NCI-H187 (cell line): Measurements from ENCODE around the gene TAMALIN.
"Not testable (repeated sequence)": the region's sequence is repeated elsewhere in the genome, so short reads cannot be mapped to it uniquely, and the experiment has no call there.

ENCODE experiments used
- DNase-seq, 2 experiments: peaks; one replicate each; lab custom pipeline; 2025; lab: John Stamatoyannopoulos, UW

TAMALIN gene

DNA sequence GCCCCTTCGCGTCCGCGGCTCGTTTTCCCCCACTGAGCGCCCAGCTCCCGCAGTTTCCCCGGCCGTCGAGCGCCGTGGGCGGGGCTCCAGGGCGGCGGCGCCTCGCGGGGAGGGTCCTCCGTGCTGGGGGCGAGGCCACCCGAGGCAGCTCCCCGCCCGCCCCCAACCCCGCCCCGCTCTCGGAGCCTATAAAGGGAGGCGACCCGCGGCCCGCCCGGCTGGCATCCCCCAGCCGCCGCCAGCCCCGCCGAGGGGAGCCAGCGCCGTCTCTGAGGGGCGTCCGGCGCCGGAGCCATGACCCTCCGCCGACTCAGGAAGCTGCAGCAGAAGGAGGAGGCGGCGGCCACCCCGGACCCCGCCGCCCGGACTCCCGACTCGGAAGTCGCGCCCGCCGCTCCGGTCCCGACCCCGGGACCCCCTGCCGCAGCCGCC is at the start of gene TAMALIN:
Gene TAMALIN (plus strand): TSS at position 221 of the 432 bp plus-strand sequence. CDS start 74 bp downstream, at position 295.
- DNase-seq, result peak in 1 of 2 experiments; percentile 18

DNA sequence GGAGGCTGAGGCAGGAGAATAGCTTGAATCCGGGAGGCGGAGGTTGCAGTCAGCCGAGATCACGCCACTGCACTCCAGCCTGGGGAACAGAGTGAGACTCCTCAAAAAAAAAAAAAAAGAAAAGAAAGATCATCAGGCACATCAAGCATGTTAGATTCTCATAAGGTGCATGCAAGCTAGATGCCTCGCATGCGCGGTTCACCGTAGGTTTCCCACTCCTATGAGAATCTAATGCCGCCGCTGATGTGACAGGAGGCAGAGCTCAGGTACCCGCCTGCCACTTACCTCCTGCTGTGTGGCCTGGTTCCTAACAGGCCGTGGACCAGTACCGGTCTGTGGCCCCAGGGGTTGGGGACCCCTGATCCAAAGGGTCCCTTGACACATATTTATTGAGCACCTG is 48.2 kb upstream of the TAMALIN start:
- no peak for DNase-seq

- DNase-seq, result no peak
Measured at GRCh38 chr12:51959211-51959610, 47.5 kb upstream of the TAMALIN start.

DNA sequence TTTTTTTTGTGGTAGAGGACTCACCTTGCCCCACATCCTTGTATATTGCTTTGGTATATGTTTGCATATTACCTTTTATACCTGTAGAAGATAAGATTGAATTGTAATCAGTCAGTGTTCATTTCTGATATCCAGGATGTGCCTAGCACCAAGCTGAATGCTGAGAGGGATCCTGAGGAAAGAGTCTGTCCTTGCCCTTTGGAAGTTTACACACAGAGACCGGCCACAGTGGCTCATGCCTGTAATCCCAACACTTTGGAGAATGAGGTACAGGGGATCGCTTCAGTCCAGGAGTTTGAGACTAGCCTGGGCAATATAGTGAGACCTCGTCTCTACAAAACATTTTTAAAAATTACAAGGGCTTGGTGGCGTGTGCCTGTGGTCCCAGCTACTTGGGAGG is 46.8 kb upstream of the TAMALIN start:
- no peak for DNase-seq

GRCh38 chr12:51960488-51960887 is 46.3 kb upstream of the TAMALIN start:
- no peak for DNase-seq

DNA sequence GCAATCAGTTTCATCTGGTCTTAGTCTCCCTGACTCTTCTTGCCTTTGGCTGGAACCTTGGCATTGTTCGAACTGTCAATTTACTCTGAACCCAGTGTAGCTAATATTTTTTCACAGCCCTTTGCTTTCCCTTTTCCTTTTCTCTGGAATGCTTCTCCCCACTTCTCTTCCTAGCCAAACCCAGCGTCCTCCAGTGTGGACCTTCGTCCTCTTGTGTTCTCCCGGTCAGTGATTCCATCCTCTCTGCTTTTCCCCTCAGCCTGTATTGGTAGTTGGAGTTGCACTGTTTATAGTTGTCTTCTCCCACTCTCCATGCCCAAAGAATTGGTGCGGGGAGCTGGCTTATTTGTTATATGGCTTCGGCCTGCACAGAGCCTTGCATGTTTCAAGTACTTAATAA is 45.9 kb upstream of the TAMALIN start:
- no peak for DNase-seq

DNA sequence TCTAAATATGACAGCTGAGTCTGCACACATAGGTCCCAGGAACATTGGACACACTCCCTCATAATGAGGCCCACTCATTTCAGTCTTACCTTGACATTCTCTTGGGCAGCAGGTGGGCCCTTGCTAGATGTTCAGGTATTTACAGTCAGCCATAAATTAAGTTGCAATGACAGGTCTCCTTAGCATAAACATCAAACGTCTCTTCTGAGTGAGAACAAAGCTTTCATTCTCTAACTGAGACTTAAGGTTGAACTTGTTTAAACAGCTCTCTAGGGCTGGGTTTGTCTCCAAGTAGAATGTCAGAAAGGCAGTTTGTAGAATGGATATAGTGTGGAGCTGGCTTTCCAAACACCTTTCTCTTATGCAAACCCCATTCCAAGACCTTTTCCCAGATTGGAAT is 44.9 kb upstream of the TAMALIN start:
- DNase-seq, result no peak

DNA sequence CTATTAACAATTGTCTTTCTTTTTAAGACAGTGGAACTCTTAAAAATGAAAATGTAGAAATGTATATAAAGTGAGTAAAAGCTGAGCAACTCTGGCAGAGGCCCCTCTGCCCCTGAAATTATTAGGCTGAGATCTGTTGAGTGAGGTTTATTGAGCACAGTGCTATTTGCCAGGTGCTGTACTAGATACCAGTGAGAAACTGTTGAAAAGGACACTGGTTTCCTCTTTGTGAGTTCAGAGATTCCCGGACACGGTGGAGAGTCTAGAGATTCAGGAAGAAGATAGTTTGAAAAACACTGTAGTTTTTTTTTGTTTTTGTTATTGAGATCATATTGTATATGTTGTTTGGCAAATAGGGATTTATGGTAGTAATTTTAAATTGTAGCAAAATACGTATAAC is 44.0 kb upstream of the TAMALIN start:
- DNase-seq, result no peak

- DNase-seq, result no peak
Measured at GRCh38 chr12:51963477-51963876, 43.3 kb upstream of the TAMALIN start.

GRCh38 chr12:51969643-51970042 is 37.1 kb upstream of the TAMALIN start:
- no peak for DNase-seq

DNA sequence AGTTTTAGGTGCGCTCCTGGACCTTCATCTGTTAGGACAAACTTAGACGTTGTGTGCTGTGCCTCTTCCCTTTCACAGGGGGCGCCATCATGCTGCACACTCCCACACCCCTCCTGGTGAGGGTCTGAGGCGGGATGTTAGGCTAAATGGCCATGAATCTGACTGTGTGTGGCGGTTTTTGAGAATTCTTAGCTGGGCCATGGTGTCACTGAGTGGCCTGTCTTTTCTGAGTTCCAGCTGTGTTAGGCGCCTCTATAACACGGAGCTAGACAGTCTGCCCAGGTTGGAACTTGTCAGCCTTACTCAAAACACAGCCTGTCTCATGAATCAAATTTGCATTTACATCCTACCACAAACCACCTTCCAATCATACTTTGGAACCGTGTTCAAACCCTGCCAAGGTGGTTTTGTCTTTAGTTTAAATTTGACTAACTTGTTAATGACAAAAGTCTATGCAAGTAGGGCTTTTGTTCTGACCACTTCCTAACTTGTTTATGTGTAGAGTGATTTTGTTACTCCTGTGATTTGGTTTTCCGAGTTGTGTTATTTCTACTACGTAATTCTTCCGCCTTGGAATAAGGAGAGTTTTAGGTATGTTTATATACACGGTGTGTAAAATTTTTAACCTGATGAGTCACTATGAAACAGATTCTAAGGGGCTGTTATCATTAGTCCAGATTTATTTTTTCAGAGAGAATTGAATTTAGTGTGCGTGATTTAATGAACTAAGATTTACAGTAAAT is 35.7 kb upstream of the TAMALIN start:
- no peak for DNase-seq

DNA sequence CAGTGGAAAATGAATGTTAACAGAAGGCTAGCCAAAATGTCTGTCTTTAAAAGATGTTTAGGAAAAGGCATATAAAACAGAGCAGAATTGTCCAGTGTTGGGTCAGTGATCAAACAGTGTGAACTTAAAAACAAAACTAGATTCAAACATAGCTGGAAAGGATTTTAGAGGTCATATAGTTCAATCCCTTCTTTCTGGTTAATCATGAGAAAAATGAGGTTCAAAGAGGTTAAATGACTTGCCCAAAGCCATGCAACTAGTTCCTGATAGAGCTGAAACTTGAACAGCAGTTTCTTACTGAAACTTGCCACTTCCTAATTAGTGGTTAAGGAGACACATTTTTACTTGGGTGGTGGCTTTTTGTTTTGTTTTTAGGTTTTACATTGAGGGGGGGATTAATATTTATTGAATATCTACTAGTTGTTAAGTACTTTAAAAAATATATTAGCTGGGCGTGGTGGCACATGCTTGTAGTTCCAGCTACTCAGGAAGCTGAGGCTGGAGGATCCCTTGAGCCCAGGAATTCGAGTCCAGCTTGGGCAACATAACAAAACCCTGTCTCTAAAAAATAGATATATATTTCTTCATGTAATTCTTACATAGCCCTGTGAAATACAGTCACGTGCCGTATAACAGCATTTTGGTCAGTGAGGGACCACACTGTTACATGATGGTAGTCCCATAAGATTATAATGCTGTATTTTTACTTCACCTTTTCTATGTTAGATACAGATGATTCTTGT is 34.9 kb upstream of the TAMALIN start:
- DNase-seq, result no peak

GRCh38 chr12:51972422-51972812 is 34.3 kb upstream of the TAMALIN start:
- no peak for DNase-seq

- no peak for DNase-seq
Measured at GRCh38 chr12:51972849-51973273, 33.9 kb upstream of the TAMALIN start.

DNA sequence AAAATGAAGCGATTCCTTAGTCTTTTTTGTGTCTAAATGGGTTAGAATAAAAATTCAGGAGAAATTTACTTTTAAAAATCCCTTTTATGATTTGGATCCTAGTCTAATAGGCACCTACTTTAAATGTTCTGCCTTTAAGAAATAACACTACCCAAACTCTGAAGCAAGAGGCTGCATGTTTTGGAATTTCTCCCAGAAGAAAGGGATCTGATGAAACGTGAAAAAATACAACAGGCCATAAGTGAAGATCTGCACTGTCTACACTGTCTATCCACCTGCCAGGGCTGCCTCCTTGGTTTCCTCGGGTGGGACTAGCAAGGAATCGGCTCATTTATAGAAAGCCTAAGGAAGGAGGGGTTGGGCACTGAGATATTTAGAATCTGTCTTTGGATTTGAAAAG is 33.2 kb upstream of the TAMALIN start:
- DNase-seq, result no peak

DNA sequence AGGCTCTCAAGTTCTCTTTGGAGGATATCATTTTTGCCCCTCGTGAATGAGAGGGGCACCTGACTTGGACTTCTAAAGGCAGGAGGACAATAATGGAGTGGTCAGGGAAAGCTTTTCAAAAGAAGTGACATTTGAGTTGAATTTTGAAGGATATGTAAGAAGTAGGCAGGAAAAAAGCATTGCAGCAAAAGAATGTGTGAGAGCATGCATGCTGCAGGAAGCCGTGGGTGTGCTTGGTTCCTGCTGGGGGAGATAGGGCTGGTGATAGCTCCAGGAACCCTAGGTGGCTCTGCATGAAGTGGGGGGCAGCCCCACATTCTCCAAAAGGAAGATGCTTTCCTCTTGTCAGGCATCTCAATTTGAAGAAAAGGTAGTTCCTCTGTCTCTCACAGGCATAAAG is 32.1 kb upstream of the TAMALIN start:
- no peak for DNase-seq

GRCh38 chr12:51975196-51975595 is 31.6 kb upstream of the TAMALIN start:
- DNase-seq, result no peak

- DNase-seq, result no peak
Measured at GRCh38 chr12:51976376-51977160, 30.2 kb upstream of the TAMALIN start.

DNA sequence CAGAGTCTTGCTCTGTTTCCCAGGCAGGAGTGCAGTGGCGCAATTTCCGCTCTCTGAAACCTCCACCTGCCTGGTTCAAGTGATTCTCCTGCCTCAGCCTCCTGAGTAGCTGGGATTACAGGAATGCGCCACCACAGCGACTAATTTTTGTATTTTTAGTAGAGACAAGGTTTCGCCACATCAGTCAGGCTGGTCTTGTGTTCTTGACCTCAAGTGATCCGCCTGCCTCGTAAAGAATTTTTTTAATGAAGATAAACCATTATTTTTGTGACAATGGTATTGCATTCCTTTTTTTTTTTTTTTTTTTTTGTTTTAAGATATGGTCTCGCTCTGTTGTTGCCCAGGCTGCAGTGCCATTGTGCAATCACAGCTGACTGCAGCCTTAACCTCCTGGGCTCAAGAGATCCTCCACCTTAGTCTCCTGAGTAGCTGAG is 29.4 kb upstream of the TAMALIN start:
- no peak for DNase-seq

DNA sequence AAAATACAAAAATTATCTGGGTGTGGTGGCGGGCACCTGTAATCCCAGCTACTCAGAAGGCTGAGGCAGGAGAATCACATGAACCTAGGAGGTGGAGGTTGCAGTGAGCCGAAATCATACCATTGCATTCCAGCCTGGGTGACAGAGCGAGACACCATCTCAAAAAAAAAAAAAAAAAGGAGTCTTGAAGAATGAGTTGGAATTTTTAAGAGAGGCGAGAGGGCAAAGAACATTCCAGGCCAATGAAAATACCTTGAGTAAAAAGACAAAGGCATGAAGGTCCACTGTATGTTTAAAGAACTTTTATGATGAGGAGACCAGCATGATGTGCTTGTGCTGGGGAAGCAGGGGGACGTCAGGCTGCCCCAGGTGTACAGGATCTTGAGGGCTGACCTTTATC is 27.4 kb upstream of the TAMALIN start:
- DNase-seq, result not testable (repeated sequence)

DNA sequence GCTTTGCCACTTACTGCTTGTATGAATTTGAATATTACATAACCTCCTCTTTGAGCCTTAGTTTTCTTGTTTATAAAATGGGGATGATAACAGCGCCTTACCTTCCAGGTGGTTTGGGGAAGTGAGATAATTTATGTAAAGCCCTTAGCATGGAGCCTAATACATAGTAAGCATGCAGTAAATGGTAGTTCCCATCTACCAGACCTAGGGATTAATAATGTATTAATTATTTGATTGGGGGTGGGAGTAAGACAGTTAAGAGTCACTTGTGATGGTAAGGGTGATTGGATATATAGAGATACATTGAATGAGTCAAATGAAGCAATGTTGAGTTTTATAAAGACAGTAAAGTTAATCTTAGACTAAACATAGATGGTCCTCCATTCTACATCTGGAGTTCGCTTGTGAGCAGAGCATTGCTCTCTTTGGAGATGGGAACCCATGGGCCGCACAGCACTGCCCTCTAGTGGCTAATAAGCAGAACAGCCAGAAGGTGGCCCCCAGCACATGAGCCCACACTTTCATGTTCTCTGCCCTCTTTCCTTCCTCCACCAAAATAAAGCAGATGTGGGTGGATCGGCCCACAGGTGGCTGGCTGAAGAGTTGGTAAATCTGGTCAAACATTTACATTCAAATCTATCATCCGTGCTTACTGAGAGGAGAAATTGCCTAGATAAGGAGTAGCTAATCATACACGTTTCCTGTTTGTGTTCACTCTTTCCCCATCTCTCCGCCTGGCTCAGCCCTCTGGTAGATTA is 26.5 kb upstream of the TAMALIN start:
- peak in 1 of 2 experiments; percentile 16 for DNase-seq

GRCh38 chr12:51980809-51981127 is 26.0 kb upstream of the TAMALIN start:
- DNase-seq, result no peak
